Fibroblast of lung (primary cell): Measurements from ENCODE around the gene OR12D3. TPM values are rescaled to one million over a fixed set of nuclear protein-coding genes. Genes with fewer than 3 reads are reported as not detected.
"Not testable (repeated sequence)": the region's sequence is repeated elsewhere in the genome, so short reads cannot be mapped to it uniquely, and the experiment has no call there.

Source experiments
- DNase-seq, 2 donors: peaks; one replicate each; pipeline versions ENCODE4 v3.0.0 to v3.0.0-alpha.2; 2010; ENCODE audit warnings: low read depth in 2 of 2
- H2AFZ ChIP-seq: 2 replicates; pipeline ENCODE4 v1.5.1; 2012; ENCODE audit warnings: low read length, control low read depth, inconsistent platforms
- H3K27ac ChIP-seq: 2 replicates; pipeline ENCODE4 v1.5.1; 2011; ENCODE audit warnings: low read length, control low read depth; ENCODE audit not compliant: insufficient read depth
- H3K27me3 ChIP-seq: 2 replicates; pipeline ENCODE4 v1.5.1; 2011; ENCODE audit warnings: mild to moderate bottlenecking, low read length; ENCODE audit not compliant: control insufficient read depth, insufficient read depth
- H3K36me3 ChIP-seq: 2 replicates; pipeline ENCODE4 v1.5.1; 2011; ENCODE audit warnings: low read length; ENCODE audit not compliant: control insufficient read depth, insufficient read depth
- H3K4me1 ChIP-seq: 2 replicates; pipeline ENCODE4 v1.5.1; 2011; ENCODE audit warnings: low read length; ENCODE audit not compliant: control insufficient read depth, insufficient read depth; ENCODE audit errors: extremely low read depth
- H3K4me2 ChIP-seq: 2 replicates; pipeline ENCODE4 v1.5.1; 2011; ENCODE audit warnings: low read length, control low read depth; ENCODE audit not compliant: insufficient read depth; ENCODE audit errors: extremely low read depth
- H3K4me3 ChIP-seq, 4 experiments: fragments of 200-600 bp in 1 of 4; sonication (generic) in 1 of 4; replicated peaks in 1 of 4; 2 replicates each; pipeline ENCODE4 v1.5.1; 2011 to 2016; ENCODE audit warnings: low read length in 4 of 4, low read depth in 3 of 4, mild to moderate bottlenecking in 3 of 4, control low read depth in 2 of 4, inconsistent platforms in 1 of 4, mixed read lengths in 1 of 4; ENCODE audit not compliant: insufficient read depth in 1 of 4; ENCODE audit errors: control extremely low read depth in 1 of 4
- H3K79me2 ChIP-seq: 2 replicates; pipeline ENCODE4 v1.5.1; 2012; ENCODE audit warnings: mild to moderate bottlenecking, low read length, inconsistent platforms; ENCODE audit not compliant: control insufficient read depth, insufficient read depth
- H3K9ac ChIP-seq: 2 replicates; pipeline ENCODE4 v1.5.1; 2011; ENCODE audit warnings: mild to moderate bottlenecking, low read length, control low read depth; ENCODE audit not compliant: insufficient read depth
- H3K9me3 ChIP-seq: 2 replicates; pipeline ENCODE4 v1.5.1; 2012; ENCODE audit warnings: low read depth, low read length; ENCODE audit not compliant: control insufficient read depth, insufficient read depth
- H4K20me1 ChIP-seq: 2 replicates; pipeline ENCODE4 v1.5.1; 2011; ENCODE audit warnings: low read length; ENCODE audit not compliant: control insufficient read depth, insufficient read depth; ENCODE audit errors: extremely low read depth
- EZH2 ChIP-seq: IDR thresholded peaks from 2 replicates; pipeline ENCODE4 v1.5.1; 2012; ENCODE audit warnings: low read length, control low read depth, mild to moderate bottlenecking; ENCODE audit errors: missing control alignments
- polyA plus RNA-seq, 2 donors: library from polyadenylated mRNA; depleted of rRNA in 1 of 2; stranded (reverse) in 1 of 2; unstranded in 1 of 2; fragments of >200 nt; gene quantifications; 2 replicates each; pipeline ENCODE4 v1.2.1, GENCODE V29; 2011 to 2012; ENCODE audit warnings: missing spikeins in 1 of 2
- total RNA-seq: library from RNA; depleted of rRNA; stranded (reverse); fragments of >200 nt; gene quantifications from 2 replicates; pipeline ENCODE4 v1.2.1, GENCODE V29; 2014
- TF ChIP-seq, protein P1 (sequence below), 2 donors: IDR thresholded peaks in 1 of 2; conservative IDR thresholded peaks in 1 of 2; 1 replicate in 1 of 2; 2 replicates in 1 of 2; pipeline ENCODE4 v1.5.1; 2011 to 2012; ENCODE audit warnings: low read length in 2 of 2, control low read depth in 1 of 2, inconsistent platforms in 1 of 2, low read depth in 1 of 2, mild to moderate bottlenecking in 1 of 2

OR12D3 gene
- total and polyA plus RNA-seq, 2 donors (not counting 1 experiment from before 2014, with no cell fraction given) = not detected

DNA sequence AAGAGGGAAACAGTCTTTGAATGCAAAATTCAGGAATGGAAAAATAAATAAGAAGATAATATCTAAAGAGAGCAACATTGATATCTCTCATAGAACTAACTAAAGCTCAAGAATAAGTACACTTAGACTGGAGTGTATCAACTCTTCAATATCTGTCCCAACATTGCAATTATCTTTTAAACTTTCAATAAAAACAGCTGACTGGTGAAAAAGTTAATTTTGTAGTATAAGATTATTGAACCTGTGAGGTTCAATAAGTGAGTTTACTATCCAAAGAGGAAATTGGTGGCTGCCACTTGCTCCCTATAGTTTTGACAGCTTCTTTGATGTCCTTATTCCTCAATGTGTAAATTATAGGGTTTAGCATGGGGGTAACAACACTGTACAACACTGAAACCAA is 20.1 kb downstream of the OR12D3 start:
- Histone ChIP-seq H3K36me3 (no peaks in the 10 kb centered on the region), H4K20me1 (no peaks in the 10 kb centered on the region), H3K27me3 (no peaks in the 10 kb centered on the region), H3K4me3 (no peak overlapping the region), H3K9ac (no peak overlapping the region), H2AFZ (no peak overlapping the region), H3K79me2 (no peaks in the 10 kb centered on the region), H3K27ac (no peak overlapping the region), H3K9me3 (no peaks in the 10 kb centered on the region), H3K4me1 (no peaks in the 10 kb centered on the region), H3K4me2 (no peak overlapping the region)
- TF ChIP-seq EZH2 = no peak
- TF ChIP-seq, protein P1, sequence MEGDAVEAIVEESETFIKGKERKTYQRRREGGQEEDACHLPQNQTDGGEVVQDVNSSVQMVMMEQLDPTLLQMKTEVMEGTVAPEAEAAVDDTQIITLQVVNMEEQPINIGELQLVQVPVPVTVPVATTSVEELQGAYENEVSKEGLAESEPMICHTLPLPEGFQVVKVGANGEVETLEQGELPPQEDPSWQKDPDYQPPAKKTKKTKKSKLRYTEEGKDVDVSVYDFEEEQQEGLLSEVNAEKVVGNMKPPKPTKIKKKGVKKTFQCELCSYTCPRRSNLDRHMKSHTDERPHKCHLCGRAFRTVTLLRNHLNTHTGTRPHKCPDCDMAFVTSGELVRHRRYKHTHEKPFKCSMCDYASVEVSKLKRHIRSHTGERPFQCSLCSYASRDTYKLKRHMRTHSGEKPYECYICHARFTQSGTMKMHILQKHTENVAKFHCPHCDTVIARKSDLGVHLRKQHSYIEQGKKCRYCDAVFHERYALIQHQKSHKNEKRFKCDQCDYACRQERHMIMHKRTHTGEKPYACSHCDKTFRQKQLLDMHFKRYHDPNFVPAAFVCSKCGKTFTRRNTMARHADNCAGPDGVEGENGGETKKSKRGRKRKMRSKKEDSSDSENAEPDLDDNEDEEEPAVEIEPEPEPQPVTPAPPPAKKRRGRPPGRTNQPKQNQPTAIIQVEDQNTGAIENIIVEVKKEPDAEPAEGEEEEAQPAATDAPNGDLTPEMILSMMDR (conservative IDR thresholded peaks at IDR 0.05 in 1 of 2, IDR thresholded peaks at IDR 0.05 in 1 of 2; ENCODE audit: low read depth in 1 of 2, low read length in 2 of 2) = no peak
- no peak for DNase-seq

DNA sequence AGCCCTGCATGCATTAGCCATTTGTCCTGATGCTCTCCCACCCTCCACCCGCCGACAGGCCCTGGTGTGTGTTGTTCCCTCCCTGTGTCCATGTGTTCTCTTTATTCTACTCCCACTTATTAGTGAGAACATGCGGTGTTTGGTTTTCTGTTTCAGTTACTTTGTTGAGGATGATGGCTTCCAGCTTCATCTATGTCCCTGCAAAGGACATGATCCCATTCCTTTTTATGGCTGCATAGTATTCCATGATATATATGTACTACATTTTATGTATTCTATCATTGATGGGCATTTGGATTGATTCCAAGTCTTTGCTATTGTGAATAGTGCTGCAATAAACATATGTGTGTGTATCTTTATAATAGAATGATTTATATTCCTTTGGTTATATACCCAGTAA is 25.7 kb downstream of the OR12D3 start:
- H4K20me1 ChIP-seq = not testable (repeated sequence)

DNA sequence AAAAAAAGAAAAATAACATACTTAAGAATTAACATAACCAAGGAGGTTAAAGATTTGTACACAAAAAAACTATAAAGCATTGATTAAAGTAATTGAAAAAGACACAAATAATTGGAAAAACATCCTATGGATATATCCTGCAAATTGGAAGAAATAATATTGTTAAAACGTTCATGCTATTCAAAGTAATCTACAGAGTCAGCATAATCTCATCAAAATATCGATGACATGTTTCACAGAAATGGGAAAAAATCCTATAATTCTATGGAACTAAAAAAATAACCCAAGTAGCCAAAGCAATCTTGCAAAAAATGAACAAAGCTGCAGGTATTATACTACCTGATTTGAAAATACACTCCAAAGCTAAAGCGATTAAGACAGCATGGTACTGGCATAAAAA is 29.7 kb downstream of the OR12D3 start:
- no peaks in the 10 kb centered on the region for H3K9me3 ChIP-seq
- no peaks in the 10 kb centered on the region for H3K36me3 ChIP-seq
- H3K27ac ChIP-seq = no peak overlapping the region
- no peak overlapping the region for H3K9ac ChIP-seq
- TF ChIP-seq, protein P1 (conservative IDR thresholded peaks at IDR 0.05 in 1 of 2, IDR thresholded peaks at IDR 0.05 in 1 of 2; ENCODE audit: low read depth in 1 of 2, low read length in 2 of 2) = no peak
- H3K4me3 ChIP-seq = no peak overlapping the region
- no peaks in the 10 kb centered on the region for H3K4me1 ChIP-seq
- H3K79me2 ChIP-seq = no peaks in the 10 kb centered on the region
- H3K4me2 ChIP-seq = no peak overlapping the region
- no peak overlapping the region for H2AFZ ChIP-seq
- no peaks in the 10 kb centered on the region for H3K27me3 ChIP-seq
- no peak for DNase-seq
- no peaks in the 10 kb centered on the region for H4K20me1 ChIP-seq

More for the DNA sequence above, 25.7 kb downstream of the OR12D3 start:
- H3K27me3 ChIP-seq, H3K4me3 ChIP-seq, H2AFZ ChIP-seq, H3K9me3 ChIP-seq, H3K4me2 ChIP-seq, H3K36me3 ChIP-seq, DNase-seq, H3K9ac ChIP-seq, H3K79me2 ChIP-seq, H3K27ac ChIP-seq, H3K4me1 ChIP-seq: not testable (repeated sequence)

DNA sequence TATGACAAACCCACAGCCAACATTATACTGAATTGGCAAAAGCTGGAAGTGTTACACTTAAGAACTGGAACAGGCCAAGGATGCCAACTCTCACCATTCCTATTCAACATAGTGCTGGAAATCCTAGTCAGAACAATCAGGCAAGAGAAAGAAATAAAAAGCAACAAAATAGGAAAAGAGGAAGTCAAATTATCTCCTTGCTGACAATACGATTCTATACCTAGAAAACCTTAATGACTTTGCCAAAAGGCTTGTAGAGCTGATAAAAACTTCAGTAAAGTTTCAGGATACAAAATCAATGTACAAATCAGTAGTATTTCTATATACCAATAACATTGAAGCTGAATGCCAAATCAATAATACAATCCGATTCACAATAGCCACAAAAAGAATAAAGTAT is 38.8 kb downstream of the OR12D3 start:
- no peaks in the 10 kb centered on the region for H3K36me3 ChIP-seq
- TF ChIP-seq, protein P1 (conservative IDR thresholded peaks at IDR 0.05 in 1 of 2, IDR thresholded peaks at IDR 0.05 in 1 of 2; ENCODE audit: low read depth in 1 of 2, low read length in 2 of 2) = no peak
- TF ChIP-seq EZH2 = no peak
- H3K27ac ChIP-seq = no peak overlapping the region

More for the DNA sequence above, 38.8 kb downstream of the OR12D3 start:
- no peak overlapping the region for H2AFZ ChIP-seq
- DNase-seq = no peak
- no peaks in the 10 kb centered on the region for H4K20me1 ChIP-seq
- no peak overlapping the region for H3K4me2 ChIP-seq
- H3K27me3 ChIP-seq = no peaks in the 10 kb centered on the region
- no peaks in the 10 kb centered on the region for H3K4me1 ChIP-seq
- no peaks in the 10 kb centered on the region for H3K9me3 ChIP-seq
- H3K4me3 ChIP-seq = no peak overlapping the region
- H3K9ac ChIP-seq = no peak overlapping the region
- H3K79me2 ChIP-seq = no peaks in the 10 kb centered on the region
